GM12875 (cell line): ENCODE results near the gene SAMD8.
"Not testable (repeated sequence)": the region's sequence is repeated elsewhere in the genome, so short reads cannot be mapped to it uniquely, and the experiment has no call there.

Source experiments
- H3K4me3 ChIP-seq: one replicate; pipeline ENCODE4 v1.5.1; 2011; ENCODE audit warnings: low read depth, low read length, control low read depth
- CTCF ChIP-seq: IDR thresholded peaks from 2 replicates; pipeline ENCODE4 v1.5.1; 2011; ENCODE audit warnings: low read depth, mild to moderate bottlenecking, control low read depth, inconsistent platforms, low read length, moderate library complexity, borderline replicate concordance; ENCODE audit not compliant: insufficient read depth

SAMD8 gene

DNA sequence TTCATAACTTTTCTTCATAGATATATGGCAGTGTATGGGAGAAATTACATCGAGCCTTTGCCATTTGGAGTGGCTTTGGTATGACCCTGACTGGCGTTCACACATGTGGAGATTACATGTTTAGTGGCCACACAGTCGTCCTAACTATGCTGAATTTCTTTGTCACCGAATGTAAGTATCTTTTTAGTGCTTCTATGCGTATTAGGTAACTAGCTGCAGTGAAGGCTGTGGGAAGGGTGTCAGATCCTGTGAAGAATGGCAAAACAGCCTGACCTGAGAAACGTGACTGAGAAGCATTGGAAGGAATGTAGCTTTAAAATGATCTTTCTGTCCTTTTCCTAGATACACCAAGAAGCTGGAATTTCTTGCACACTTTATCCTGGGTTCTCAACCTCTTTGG lies 64.6 kb downstream of the SAMD8 start:
- no peak overlapping the region for H3K4me3 ChIP-seq
- TF ChIP-seq CTCF: no peak

- no peak overlapping the region for H3K4me3 ChIP-seq
- no peak for TF ChIP-seq CTCF
Measured at GRCh38 chr10:75176736-75177135, 65.3 kb downstream of the SAMD8 start.

GRCh38 chr10:75179657-75180177 lies 68.3 kb downstream of the SAMD8 start:
- no peak for TF ChIP-seq CTCF

GRCh38 chr10:75180592-75180991 lies 69.1 kb downstream of the SAMD8 start:
- TF ChIP-seq CTCF: no peak
- no peak overlapping the region for H3K4me3 ChIP-seq

More at GRCh38 chr10:75179657-75180177, 68.3 kb downstream of the SAMD8 start:
- H3K4me3 ChIP-seq: no peak overlapping the region

GRCh38 chr10:75181073-75181472 lies 69.6 kb downstream of the SAMD8 start:
- no peak overlapping the region for H3K4me3 ChIP-seq
- TF ChIP-seq CTCF: no peak

DNA sequence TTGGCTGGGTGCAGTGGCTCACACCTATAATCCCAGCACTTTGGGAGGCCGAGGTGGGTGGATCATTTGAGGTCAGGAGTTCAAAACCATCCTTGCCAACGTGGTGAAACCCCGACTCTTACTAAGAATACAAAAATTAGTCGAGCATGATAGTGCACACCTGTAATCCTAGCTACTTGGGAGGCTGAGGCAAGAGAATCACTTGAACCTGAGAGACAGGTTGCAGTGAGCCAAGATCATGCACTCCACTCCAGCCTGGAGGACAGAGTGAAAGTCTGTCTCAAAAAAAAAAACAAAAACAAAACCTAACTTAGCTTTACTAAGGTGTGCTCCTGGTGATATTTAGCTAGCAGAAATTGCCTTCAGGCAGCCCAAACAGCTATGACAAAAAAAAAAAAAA lies 74.9 kb downstream of the SAMD8 start:
- H3K4me3 ChIP-seq: no peak overlapping the region
- TF ChIP-seq CTCF: no peak

DNA sequence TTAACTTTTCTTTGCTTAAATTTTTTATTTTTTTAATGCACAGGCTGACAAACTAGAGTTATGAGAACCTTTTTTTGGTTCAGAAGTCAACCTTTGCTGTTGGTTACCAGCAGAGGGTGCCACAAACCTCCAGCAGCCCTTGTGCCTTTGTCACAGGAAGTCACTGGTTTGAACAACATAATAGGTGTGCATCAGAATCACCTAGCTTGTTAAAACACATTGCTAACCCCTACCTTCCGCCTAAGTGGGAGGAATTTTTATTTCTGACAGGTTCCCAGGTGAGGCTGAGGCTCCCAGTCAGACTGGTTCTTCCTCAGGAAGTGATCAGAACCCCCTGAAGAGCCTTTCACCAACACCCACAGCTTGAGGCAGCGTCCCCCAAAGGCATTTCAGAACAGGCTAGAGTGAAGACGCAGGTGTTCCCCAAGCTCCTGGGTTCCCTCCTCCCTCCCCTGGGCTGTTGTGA lies 76.5 kb downstream of the SAMD8 start:
- H3K4me3 ChIP-seq: no peak overlapping the region
- TF ChIP-seq CTCF: peak; percentile 71

GRCh38 chr10:75188522-75188921 lies 77.1 kb downstream of the SAMD8 start:
- H3K4me3 ChIP-seq: not testable (repeated sequence)
